Erythroblast (primary cell): ENCODE results near the gene SPINK8.
"Not testable (repeated sequence)": the region's sequence is repeated elsewhere in the genome, so short reads cannot be mapped to it uniquely, and the experiment has no call there.

Experiments used
- DNase-seq, 2 experiments: peaks; one replicate each; lab custom pipeline; 2025; lab: John Stamatoyannopoulos, UW
- GATA1 ChIP-seq: IDR thresholded peaks from 2 replicates; pipeline ENCODE4 v1.6.1; 2011; ENCODE audit warnings: low read depth, mild to moderate bottlenecking, control low read depth, low read length, moderate library complexity
- POLR2A ChIP-seq: IDR thresholded peaks from 2 replicates; pipeline ENCODE4 v1.6.1; 2011; ENCODE audit warnings: mild to moderate bottlenecking, low read length

The SPINK8 gene

DNA sequence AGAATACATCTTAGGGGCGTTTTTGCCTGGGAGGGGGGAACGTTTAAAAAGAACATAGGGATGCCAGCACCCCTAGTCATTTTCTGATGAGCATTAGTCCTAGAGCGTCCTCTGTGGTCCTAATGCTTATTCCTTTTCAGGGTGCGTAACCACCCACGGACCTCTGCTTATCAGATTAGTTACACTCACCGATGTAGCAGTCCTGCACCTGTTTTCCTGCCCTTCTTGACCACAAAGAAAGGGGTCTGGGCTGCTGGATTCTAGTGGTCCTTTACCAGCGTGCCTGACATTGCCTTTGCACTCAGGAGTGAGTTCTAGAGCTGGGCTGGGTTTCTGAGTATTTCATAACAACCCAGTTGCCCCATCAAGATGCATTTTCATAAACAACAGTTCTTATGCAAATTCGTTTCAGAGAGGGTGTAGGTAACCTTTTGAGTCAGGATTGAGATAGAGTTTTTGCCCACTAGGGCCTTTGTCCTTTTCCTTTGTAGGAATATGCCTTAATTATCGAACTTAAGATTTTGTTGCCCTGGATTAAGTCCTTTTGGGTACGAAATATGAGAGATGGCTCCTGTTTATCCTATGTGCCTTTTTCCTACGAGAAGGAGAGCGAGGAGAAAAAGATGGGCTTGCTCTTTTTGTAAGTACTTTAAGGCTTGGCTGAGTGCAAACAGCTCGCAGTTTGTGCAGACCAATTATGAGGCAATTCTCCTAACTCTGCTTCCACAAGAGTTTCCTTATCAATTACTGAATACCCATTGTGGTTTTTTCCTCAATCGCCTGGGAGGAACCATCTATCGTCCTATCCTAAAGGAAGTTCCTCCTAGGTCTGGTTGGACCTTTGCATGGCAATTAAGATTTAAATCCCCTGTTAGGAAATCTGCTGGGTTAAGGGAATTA, at the start of gene SPINK8:
Gene SPINK8 (minus strand): TSS at position 316 of the 900 bp plus-strand sequence. CDS start 5,320 bp downstream, outside the sequence.
- not testable (repeated sequence) for DNase-seq

GRCh38 chr3:48372862-48373435, 39.5 kb upstream of the SPINK8 start:
- TF ChIP-seq POLR2A (no peak), GATA1 (no peak)
- no peak for DNase-seq

GRCh38 chr3:48372377-48372770, 38.9 kb upstream of the SPINK8 start:
- no peak for TF ChIP-seq GATA1
- no peak for TF ChIP-seq POLR2A
- no peak for DNase-seq

DNA sequence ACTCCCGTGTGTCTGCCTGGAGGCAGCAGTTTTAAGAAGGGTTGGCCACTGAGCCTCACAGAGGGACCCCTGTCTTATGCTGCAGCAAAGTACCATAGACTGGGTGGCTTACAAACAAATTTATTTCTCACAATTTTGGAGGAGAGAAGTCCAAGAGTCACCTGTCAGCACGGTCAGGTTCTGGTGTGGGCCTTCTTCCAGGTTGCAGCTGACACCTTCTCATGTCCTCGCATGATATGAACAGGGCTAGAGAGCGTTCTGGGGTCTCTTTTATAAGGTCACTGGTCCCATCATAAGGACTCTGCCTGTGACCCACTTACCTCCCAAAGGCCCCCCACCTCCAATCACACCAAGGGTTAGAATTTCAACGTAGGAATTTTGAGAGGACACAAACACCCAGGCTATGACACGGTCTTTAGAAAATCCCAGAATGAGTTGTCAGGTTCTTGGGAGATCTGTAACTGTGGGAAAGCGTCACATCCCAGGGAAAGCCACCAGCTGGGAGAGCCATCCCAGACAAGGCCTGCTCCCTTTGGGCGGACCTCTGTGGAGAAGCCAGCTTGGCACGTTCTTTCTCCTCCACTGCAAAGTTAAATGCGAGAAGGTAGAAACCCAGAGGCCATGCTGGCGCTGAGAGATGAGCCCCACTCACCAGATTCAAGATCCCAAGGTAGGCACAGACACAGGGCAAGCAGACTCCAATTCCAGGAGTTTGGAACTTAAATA, 38.4 kb upstream of the SPINK8 start, which contains the start of gene FBXW12:
Gene FBXW12 (plus strand): TSS at position 569 of the 726 bp plus-strand sequence. CDS start 549 bp downstream, outside the sequence.
- DNase-seq = no peak
- TF ChIP-seq GATA1 (no peak), POLR2A (no peak)

DNA sequence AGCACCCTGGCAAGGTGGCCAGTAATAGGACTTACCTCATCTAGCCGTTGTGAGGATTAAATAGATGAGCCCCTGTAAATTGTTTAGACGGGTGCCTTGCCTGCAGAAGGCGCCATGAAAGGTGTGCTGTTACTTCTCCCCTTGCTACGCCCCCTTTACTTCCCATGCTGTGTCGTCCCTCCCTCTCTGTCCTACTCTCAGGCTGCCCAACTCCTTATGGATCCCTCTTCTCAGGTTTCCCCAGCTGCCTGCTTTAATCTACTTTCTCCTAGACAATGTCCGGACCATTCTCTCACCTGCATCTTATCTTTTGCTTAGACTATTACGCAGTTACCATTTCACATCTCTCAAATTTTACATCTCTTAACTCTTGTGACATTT, 36.9 kb upstream of the SPINK8 start:
- DNase-seq = no peak
- no peak for TF ChIP-seq GATA1
- TF ChIP-seq POLR2A = no peak

GRCh38 chr3:48369693-48370332, 36.4 kb upstream of the SPINK8 start:
- TF ChIP-seq POLR2A (no peak), GATA1 (no peak)
- DNase-seq = no peak

GRCh38 chr3:48367201-48367600, 33.7 kb upstream of the SPINK8 start:
- TF ChIP-seq GATA1 (no peak), POLR2A (no peak)
- peak in 1 of 2 experiments; percentile 6 for DNase-seq

DNA sequence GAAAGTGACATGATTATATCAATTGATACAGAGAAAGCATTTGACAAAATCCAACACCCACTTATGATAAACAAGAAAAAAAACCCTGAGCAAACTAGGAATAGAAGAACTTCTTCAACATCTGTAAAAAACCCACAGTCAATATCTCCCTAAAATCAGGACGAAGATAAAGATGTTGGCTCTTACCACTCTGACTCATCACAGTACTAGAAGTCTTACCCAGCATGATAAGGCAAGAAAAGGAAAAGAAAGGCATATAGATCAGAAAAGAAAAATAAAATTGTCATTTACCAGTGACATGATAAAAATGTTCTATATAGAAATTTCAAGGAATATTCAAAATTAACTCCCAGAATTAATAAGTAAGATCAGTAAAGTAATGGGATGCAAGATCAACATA, 31.4 kb upstream of the SPINK8 start:
- TF ChIP-seq POLR2A (no peak), GATA1 (no peak)
- DNase-seq = no peak

DNA sequence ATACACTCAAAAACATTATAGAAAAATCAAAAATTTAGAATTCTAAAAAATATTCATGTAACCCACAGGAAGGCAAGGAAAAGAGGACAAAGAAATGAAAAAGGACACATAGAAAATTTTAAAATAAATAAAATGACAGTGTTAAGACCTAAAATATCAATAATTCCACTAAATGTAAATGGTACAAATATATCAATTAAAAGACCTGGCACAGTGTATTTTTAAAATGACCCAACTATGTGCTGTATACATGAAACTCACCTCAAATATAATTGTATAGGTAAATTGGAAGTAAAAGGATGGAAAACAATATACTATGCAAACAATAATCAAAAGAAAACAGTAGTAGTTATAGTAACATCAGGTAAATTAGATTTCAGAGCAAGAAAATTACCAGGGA, 28.5 kb upstream of the SPINK8 start:
- no peak for TF ChIP-seq GATA1
- no peak for TF ChIP-seq POLR2A
- no peak for DNase-seq

DNA sequence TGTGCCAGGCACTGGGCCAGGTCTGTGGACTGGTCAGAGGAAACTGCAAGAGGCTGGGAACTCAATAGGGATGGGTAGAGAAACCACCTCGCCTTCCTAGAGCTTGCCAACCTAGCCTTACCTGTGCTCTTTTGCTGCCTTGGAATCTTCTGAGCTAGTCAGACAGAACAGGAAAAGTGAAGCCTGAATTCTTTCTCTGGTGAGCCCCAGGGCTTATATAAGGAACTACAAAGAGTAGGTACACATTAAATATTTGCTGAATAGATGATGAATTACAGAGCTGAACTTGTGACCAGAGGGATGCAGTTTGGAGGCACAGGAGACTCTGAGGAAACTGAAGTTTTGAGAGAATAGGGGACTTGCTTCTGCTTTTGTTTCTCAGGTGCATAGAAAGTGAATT, 23.0 kb upstream of the SPINK8 start:
- DNase-seq = no peak
- no peak for TF ChIP-seq GATA1
- TF ChIP-seq POLR2A = no peak

- TF ChIP-seq GATA1 (no peak), POLR2A (no peak)
Observed at GRCh38 chr3:48353987-48354386, 20.5 kb upstream of the SPINK8 start.

GRCh38 chr3:48352546-48352945, 19.1 kb upstream of the SPINK8 start:
- TF ChIP-seq GATA1 (no peak), POLR2A (no peak)
- no peak for DNase-seq

More at GRCh38 chr3:48353987-48354386, 20.5 kb upstream of the SPINK8 start:
- DNase-seq = no peak

DNA sequence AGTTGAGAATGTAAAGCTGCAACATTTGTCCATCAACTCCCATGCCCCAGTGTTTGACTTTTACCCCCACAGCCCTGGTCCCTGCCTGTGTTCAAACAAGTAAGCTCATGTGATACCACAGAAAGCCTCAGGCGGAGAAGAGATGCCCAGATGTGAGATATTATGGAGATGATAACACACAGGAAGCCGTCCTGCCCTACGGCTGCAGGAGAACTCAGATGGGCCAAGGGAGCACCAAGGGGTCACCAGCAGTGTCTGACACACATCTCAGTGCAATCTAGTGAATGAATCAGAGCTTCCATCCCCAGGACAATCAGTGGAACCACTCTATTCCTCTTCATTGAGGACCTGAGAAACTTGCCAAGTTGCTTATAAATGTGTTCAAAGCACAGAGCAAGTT, 14.0 kb upstream of the SPINK8 start:
- no peak for DNase-seq
- TF ChIP-seq GATA1 (no peak), POLR2A (no peak)

DNA sequence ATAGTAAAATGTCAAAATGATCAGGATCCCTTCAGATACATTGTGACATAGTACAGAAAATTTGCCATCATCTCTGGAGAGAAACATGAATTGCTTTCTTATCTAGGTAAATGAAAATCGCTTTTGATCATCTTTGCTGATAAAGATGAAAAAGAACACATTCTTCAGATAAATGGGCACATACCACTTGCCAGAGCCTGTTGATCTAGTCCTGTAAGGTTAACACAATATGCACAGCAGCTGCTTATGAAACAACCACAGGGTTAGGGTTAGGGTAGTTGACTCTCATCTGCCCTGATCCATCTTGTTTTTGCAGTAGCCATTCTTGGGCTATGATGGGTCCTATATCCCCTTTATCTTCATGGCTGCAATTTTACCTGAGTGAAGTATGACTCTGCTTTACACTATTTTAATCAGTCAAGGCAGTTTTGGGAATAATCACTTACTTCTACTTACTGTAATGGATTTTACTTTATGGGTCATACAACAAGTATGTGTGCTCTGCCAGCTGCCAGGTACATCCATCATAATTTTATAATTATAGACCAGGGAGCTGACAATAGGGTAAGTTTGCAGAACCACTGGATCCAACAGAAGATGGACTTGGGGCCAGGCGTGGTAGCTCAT, 12.6 kb upstream of the SPINK8 start:
- DNase-seq = no peak
- no peak for TF ChIP-seq POLR2A
- TF ChIP-seq GATA1 = no peak
